GM10847 (cell line): ENCODE measurements around the gene STN1.

ENCODE experiments used
- POLR2A ChIP-seq: IDR thresholded peaks from 2 replicates; pipeline ENCODE4 v1.6.1; 2011; ENCODE audit not compliant: insufficient read length; ENCODE audit errors: extremely low read depth

Gene STN1

GRCh38 chr10:103917302-103918052 is 507 bp downstream of the STN1 start:
- TF ChIP-seq POLR2A = no peak

GRCh38 chr10:103916876-103917275 is 1.1 kb downstream of the STN1 start:
- no peak for TF ChIP-seq POLR2A

DNA sequence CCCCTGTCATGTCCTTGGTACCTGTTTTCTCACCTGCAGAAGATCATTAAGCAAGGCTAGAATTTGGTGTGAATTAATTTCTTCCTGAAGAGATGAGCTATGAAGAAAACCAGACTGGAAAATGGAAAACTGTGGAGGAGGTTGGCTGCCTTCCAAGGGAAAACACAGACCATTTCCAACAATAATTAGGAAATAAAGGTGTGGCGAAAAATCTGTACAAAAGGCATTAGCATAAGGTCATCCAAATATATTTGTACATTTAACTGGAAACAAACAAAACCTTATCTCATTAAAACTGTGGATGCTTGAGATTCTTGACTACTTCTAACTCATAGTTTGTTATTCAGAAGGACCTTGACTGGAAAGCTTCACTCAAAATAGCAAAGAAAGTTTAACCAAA is 1.7 kb downstream of the STN1 start:
- no peak for TF ChIP-seq POLR2A

DNA sequence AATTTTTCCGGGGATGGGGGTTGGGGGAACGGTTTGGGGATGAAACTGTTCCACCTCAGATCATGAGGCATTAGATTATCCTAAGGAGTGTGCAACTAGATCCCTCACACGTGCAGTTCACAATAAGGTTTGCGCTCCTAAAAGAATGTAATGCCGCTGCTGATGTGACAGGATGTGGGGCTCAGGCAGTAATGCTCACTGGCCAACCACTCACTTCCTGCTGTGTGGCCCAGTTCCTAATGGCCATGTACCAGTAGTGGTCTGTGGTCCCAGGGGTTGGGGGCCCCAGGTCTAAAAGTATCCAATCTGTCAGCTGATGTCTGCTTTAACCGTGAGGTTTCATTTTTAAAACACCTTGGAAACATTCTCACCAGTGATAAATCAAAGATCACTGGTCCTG is 2.2 kb downstream of the STN1 start:
- TF ChIP-seq POLR2A = no peak

GRCh38 chr10:103912759-103913158 is 5.2 kb downstream of the STN1 start:
- no peak for TF ChIP-seq POLR2A

- TF ChIP-seq POLR2A = no peak
Observed at GRCh38 chr10:103911021-103911459, 6.9 kb downstream of the STN1 start.

- TF ChIP-seq POLR2A = no peak
Observed at GRCh38 chr10:103910442-103911012, 7.5 kb downstream of the STN1 start.

DNA sequence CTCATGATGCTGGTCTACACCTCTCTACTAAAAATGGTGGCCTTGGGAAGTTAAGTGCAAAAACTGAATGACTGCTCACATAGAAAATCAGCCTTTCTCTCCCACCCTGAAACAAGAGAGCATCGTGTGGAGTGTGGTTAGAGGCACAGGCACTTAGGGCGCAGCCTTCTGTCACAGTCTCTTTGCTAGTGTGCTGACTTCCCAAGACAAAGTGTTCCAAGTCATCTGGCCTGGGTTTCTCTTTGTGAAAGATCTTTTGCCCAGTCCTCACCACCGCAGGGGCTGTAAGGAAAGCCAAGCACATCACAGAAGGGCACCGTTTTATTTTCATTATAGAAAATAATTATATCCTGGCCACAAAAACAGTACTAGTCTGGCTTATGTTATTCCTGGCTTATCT is 12.5 kb downstream of the STN1 start:
- TF ChIP-seq POLR2A = no peak

GRCh38 chr10:103901299-103901698 is 16.7 kb downstream of the STN1 start:
- no peak for TF ChIP-seq POLR2A

DNA sequence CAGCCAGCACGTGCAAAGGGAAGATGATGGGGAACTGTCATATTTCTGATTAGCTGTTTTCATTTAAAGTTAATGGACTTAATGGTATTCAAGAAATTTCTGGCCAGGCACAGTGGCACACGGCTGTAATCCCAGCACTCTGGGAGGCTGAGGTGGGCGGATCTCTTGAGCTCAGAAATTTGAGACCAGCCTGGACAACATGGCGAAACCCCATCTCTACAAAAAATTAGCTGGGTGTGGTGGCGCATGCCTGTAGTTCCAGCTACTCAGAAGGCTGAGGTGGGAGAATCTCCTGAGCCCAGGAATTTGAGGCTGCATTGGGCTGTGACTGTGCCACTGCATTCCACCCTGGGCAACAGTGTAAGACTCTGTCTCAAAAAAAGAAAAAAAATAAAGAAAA is 18.7 kb downstream of the STN1 start:
- TF ChIP-seq POLR2A = no peak

- TF ChIP-seq POLR2A = no peak
Observed at GRCh38 chr10:103897241-103897774, 20.7 kb downstream of the STN1 start.

DNA sequence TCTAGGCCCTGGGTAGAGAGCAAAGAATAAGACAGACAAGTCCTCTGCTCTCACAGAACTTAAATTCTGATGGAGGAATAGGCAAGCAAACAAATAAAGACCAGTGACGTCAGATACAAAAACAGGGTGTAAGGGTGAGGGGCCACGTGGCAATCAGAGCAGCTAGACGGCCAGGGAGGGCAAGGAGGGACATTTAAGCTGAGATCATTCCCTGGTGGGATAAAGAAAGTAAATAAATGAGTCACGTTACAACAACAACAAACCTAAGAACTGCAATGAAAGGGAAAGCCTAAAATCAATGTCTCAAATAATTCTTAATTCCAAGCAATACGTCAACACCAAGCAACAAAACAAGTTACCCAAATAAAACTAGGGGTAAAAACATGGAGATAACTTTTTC is 21.8 kb downstream of the STN1 start:
- no peak for TF ChIP-seq POLR2A

DNA sequence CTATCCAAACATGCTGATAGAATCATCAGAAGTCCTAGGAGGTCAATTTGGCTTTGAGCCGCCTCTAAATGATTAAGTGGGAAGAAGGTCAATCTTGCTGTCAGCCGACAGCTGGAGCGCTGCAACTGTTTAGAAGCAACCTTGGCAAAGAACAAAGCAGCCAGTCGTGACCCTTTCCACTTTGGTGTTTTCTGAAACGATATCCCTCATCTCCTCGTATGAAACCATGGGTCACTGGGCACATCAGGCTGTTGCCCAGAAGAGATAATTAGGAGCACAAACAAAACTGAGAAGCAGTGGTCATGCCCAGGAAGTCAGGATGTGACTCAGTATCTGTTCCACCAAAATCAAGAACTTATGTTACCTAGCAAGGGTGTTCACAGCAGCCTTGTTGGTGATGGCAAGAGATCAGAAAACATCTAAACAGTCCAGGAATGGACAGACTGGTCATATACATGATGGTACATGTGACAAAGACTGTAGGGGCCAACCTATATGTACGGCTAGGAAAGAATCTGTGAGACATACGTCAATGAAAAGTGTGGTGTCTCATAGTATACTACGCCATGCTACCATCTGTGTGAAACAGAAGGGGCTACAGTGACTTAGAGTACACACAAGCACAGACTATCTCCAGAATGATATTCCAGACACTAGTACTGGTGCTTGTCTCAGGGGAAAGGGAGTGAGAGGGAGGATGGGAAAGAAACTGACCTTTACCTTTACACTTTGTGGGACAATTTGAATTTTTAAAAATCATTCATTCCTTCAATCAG is 22.4 kb downstream of the STN1 start:
- no peak for TF ChIP-seq POLR2A

DNA sequence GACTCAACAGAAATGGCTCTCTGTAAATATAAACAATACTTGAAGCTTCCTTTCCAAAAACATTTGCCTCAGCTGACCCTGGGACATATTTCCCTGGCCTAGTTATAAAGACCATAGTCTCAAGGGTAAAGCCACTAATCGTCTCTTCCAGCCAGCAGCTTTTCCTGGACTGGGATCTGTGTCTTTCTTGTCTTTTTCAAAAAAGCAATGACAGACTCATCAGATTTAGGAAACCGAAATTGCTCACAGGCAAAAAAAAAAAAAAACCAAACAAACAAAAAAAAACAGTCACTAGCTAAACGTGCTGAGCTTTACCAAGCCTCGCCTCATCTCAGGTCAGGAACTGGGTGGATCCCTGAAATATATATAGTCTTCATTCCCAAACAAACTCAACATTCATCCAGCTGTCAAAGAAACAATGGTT is 23.5 kb downstream of the STN1 start:
- no peak for TF ChIP-seq POLR2A

DNA sequence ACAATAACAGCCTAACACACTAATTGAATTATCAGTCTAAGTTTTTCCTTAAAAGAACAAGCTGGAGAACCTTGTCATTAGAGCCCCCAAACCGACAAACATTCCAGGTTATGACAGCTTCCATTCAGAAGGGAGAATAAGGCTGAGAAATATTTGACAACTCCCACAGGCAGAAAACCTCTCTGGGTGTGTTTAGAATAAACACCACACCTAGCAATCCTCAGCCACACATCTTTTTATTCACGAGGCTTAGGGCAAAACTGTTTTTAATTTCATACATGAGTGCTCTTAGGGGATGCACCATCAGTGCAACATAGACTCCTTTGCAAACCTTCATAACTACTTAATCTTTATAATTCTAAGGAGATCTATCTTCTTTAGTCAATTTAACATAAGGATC is 24.2 kb downstream of the STN1 start:
- no peak for TF ChIP-seq POLR2A

DNA sequence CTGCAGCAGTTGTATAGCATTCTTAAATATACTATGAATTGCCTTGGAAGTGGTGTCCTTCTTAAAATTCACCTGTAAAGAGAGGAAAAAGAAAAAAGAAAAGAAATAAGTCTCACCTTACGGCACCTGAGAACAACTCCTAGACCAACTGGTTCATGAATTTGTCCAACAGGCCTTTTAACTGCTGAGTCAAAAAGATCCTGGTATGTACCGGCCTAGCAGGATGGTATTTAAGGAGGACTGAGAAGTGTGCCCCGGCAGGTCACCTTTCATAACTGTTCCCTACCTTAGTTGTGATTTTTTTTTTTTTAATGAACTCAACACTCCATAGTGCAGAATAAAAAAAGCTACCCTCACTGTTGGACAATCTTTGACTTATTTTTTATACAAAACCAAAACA is 25.8 kb downstream of the STN1 start:
- no peak for TF ChIP-seq POLR2A
